Parathyroid adenoma (tissue), 2 donors: Measurements from ENCODE around the gene SLCO2A1.

Experiments used
- H2AFZ ChIP-seq: fragments of 300-600 bp; sonication (generic); one replicate; pipeline ENCODE4 v1.7.0; 2017; ENCODE audit warnings: antibody characterized with exemption, mild to moderate bottlenecking
- H3K27ac ChIP-seq: fragments of 300-600 bp; sonication (generic); one replicate; pipeline ENCODE4 v1.7.0; 2017
- H3K27me3 ChIP-seq: fragments of 300-600 bp; sonication (generic); one replicate; pipeline ENCODE4 v1.7.0; 2017; ENCODE audit warnings: low read length; ENCODE audit not compliant: control insufficient read depth, insufficient read depth
- H3K36me3 ChIP-seq: fragments of 300-600 bp; sonication (generic); one replicate; pipeline ENCODE4 v1.7.0; 2017; ENCODE audit warnings: low read length; ENCODE audit not compliant: control insufficient read depth, insufficient read depth
- H3K4me1 ChIP-seq: fragments of 300-600 bp; sonication (generic); one replicate; pipeline ENCODE4 v1.7.0; 2017; ENCODE audit warnings: control low read depth
- H3K4me2 ChIP-seq: fragments of 300-600 bp; sonication (generic); one replicate; pipeline ENCODE4 v1.7.0; 2017; ENCODE audit warnings: low read length
- H3K4me3 ChIP-seq: fragments of 300-600 bp; sonication (generic); one replicate; pipeline ENCODE4 v1.7.0; 2017; ENCODE audit warnings: low read depth, low read length
- H3K79me2 ChIP-seq: fragments of 300-600 bp; sonication (generic); one replicate; pipeline ENCODE4 v1.7.0; 2017; ENCODE audit warnings: control low read depth
- H3K9ac ChIP-seq: fragments of 300-600 bp; sonication (generic); one replicate; pipeline ENCODE4 v1.7.0; 2017; ENCODE audit warnings: mild to moderate bottlenecking
- H3K9me3 ChIP-seq: fragments of 300-600 bp; sonication (generic); one replicate; pipeline ENCODE4 v1.7.0; 2017; ENCODE audit warnings: low read length; ENCODE audit not compliant: control insufficient read depth
- CTCF ChIP-seq: fragments of 300-600 bp; sonication (generic); IDR thresholded peaks from one replicate; pipeline ENCODE4 v1.7.0; 2017; ENCODE audit warnings: antibody characterized with exemption, mild to moderate bottlenecking
- donor health status: primary hyperparathyroidism.

Gene SLCO2A1

GRCh38 chr3:133944641-133945380 lies 84.9 kb downstream of the SLCO2A1 start:
- Histone ChIP-seq H3K36me3 (no peaks in the 10 kb centered on the region), H3K9ac (no peak overlapping the region), H2AFZ (no peak overlapping the region), H3K4me2 (no peak overlapping the region), H3K27me3 (no peaks in the 10 kb centered on the region), H3K27ac (peak overlapping the region; percentile 39), H3K4me3 (no peak overlapping the region), H3K4me1 (peaks cover 3% of the 10 kb centered on the region), H3K9me3 (no peaks in the 10 kb centered on the region), H3K79me2 (no peaks in the 10 kb centered on the region)
- no peak for TF ChIP-seq CTCF

GRCh38 chr3:133944181-133944580 lies 85.5 kb downstream of the SLCO2A1 start:
- Histone ChIP-seq H3K27me3 (no peaks in the 10 kb centered on the region), H3K36me3 (no peaks in the 10 kb centered on the region), H3K9ac (no peak overlapping the region), H3K27ac (peak overlapping the region; percentile 39), H2AFZ (no peak overlapping the region), H3K4me1 (peaks cover 3% of the 10 kb centered on the region), H3K79me2 (no peaks in the 10 kb centered on the region), H3K4me2 (no peak overlapping the region), H3K9me3 (no peaks in the 10 kb centered on the region), H3K4me3 (no peak overlapping the region)
- no peak for TF ChIP-seq CTCF

GRCh38 chr3:133943639-133944141 lies 86.0 kb downstream of the SLCO2A1 start:
- no peak overlapping the region for H3K4me3 ChIP-seq
- H3K4me1 ChIP-seq = peaks cover 3% of the 10 kb centered on the region
- no peaks in the 10 kb centered on the region for H3K36me3 ChIP-seq
- no peaks in the 10 kb centered on the region for H3K79me2 ChIP-seq
- no peak overlapping the region for H3K4me2 ChIP-seq
- no peaks in the 10 kb centered on the region for H3K27me3 ChIP-seq
- H3K27ac ChIP-seq = peak overlapping the region; percentile 39
- no peak overlapping the region for H3K9ac ChIP-seq
- H3K9me3 ChIP-seq = no peaks in the 10 kb centered on the region
- no peak overlapping the region for H2AFZ ChIP-seq
- TF ChIP-seq CTCF = no peak

- TF ChIP-seq CTCF = no peak
- Histone ChIP-seq H3K27me3 (no peaks in the 10 kb centered on the region), H3K4me2 (no peak overlapping the region), H3K4me3 (no peak overlapping the region), H3K4me1 (peaks cover 3% of the 10 kb centered on the region), H3K9me3 (no peaks in the 10 kb centered on the region), H3K36me3 (no peaks in the 10 kb centered on the region), H3K9ac (no peak overlapping the region), H2AFZ (no peak overlapping the region), H3K27ac (no peak overlapping the region), H3K79me2 (no peaks in the 10 kb centered on the region)
These were observed 86.6 kb downstream of the SLCO2A1 start for GRCh38 chr3:133943031-133943535.
